ENCODE results near the gene KRT35.

KRT35 gene

DNA sequence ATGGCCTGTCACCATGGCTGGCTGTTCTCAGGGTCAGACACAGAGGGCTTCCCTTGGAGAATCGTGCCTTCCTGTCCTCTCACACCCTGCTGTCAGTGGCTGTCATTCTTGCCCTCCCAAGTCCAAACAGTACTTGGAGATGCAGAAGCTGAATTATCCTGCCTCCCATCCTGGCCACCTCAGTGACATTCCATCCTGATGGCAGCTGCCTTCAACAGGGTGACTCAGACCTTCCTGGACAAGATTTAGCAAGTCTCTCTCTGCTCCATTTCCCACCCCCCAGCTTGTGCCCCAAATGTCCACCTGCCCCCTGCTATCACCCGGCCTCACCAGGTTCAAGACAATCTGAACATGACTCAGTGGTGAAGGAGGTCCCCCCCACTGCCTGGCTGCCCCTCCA, 13.6 kb upstream of the KRT35 start:
- peak; percentile 45 for DNase-seq (ENCODE audit: low read depth)
- H3K4me3 ChIP-seq (ENCODE audit: low read length), result no peak overlapping the region
- TF ChIP-seq, protein P1, sequence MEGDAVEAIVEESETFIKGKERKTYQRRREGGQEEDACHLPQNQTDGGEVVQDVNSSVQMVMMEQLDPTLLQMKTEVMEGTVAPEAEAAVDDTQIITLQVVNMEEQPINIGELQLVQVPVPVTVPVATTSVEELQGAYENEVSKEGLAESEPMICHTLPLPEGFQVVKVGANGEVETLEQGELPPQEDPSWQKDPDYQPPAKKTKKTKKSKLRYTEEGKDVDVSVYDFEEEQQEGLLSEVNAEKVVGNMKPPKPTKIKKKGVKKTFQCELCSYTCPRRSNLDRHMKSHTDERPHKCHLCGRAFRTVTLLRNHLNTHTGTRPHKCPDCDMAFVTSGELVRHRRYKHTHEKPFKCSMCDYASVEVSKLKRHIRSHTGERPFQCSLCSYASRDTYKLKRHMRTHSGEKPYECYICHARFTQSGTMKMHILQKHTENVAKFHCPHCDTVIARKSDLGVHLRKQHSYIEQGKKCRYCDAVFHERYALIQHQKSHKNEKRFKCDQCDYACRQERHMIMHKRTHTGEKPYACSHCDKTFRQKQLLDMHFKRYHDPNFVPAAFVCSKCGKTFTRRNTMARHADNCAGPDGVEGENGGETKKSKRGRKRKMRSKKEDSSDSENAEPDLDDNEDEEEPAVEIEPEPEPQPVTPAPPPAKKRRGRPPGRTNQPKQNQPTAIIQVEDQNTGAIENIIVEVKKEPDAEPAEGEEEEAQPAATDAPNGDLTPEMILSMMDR (conservative IDR thresholded peaks at IDR 0.05; ENCODE audit: low read length), result no peak

DNA sequence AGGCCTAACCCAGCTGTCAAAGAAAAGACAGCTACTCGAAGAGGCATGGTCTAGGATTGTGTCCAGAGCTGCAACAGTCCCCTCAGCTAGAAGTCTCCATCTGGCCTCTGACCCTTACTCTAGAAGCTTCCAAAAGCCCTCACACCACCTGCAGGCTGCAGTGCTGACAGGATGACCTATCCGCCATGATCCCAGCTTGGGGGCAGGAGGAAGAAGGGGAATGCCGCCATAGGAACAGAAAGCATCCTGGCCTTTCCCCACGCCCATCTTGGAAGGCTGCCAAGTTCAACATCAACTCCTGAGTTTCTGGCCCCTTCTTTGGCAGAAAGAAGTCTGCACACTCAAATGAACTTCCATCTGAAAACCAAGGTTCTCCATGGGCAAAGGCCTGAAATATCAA, 11.8 kb upstream of the KRT35 start:
- no peak overlapping the region for H3K4me3 ChIP-seq (ENCODE audit: low read length)
- TF ChIP-seq, protein P1 (conservative IDR thresholded peaks at IDR 0.05; ENCODE audit: low read length), result no peak
- no peak for DNase-seq (ENCODE audit: low read depth)

DNA sequence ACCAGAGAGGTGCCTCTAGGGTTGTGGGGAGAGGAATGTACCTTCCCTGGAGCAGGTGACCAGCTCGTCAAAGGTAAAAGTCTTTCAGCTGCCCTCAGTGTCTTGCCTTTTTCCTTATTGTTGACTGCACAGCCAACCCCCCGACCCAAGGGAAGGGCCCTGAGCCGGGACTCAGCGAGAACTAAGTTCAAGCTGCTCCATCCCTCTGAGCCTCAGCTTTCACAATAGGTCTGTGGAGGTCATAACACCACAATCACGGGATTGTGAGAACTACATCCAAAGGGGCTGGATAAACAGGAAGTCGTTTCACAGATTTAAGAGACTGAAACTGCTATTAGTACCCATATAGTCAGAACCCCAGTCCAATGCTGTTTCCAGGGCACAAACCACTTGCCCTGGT, 11.4 kb upstream of the KRT35 start:
- peak; percentile 23 for DNase-seq (ENCODE audit: low read depth)
- TF ChIP-seq, protein P1 (conservative IDR thresholded peaks at IDR 0.05; ENCODE audit: low read length), result no peak

DNA sequence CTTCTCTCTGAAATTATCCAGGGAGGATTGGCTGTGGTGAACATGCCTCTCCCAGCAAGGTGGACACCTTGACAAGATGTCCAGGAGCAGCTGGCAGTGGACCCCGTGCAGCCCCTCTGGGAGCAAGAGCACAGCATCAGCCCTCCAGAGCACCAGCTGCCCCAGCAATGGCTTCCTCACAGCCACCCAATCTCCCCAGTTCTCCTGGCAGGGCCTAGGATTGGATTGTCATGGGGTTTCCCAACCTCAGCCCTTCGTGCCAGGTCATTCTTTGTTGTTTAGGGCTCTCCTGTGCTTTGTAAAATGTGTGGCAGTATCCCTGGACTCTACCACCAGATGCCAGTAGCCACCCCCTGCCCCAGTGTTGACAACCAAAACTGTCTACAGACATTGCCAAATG, 10.5 kb upstream of the KRT35 start:
- TF ChIP-seq, protein P1 (conservative IDR thresholded peaks at IDR 0.05; ENCODE audit: low read length), result no peak
- H3K4me3 ChIP-seq (ENCODE audit: low read length), result no peak overlapping the region
- DNase-seq (ENCODE audit: low read depth), result no peak

More for the DNA sequence above, 11.4 kb upstream of the KRT35 start:
- no peak overlapping the region for H3K4me3 ChIP-seq (ENCODE audit: low read length)

DNA sequence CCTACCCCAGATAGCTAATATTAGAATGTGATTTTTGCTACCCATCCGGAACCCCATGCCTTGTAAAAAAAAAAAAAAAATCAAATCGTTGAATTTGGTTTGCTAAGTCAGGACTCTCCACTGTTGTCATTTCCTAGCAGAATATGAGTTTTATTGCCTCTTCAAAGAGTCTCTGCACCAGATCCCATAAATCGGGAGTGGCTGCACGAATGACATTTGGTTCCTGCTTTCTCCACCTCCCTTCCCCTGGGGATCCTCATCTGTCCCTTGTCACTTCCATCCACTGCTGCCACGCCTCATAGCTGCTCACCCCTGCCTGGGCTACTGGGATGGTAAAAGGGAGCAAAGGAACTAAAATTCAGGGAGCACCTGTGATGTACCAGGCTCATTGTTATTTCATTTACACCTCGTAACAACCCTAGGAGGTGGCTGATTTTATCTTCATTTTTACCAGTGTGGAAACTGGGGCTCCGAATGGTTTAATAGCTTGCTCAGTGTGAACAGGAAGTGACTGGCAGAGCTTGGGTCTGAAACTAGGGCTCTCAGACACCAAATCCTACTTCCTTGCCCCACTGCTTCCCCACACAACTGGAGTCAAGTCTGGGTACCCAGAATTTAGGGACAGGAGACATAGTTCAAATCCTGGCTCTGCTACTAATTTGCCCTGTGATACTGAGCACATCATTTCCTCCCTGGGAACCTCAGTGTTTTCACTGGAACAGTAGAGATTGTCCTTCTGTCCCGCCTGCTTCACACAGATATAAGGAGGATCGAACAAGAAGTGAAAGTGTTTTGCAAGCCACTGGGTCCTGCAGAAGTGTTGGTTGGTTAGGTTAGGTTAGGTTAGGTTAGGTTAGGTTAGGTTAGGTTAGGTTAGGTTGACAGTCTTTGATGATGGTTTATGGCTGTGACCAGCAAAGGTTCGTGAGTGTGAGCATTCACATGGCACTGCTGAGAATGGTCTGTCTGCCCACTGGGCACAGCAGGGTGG, 9.3 kb upstream of the KRT35 start:
- TF ChIP-seq, protein P1 (conservative IDR thresholded peaks at IDR 0.05; ENCODE audit: low read length), result no peak
- DNase-seq (ENCODE audit: low read depth), result no peak
- H3K4me3 ChIP-seq (ENCODE audit: low read length), result no peak overlapping the region

DNA sequence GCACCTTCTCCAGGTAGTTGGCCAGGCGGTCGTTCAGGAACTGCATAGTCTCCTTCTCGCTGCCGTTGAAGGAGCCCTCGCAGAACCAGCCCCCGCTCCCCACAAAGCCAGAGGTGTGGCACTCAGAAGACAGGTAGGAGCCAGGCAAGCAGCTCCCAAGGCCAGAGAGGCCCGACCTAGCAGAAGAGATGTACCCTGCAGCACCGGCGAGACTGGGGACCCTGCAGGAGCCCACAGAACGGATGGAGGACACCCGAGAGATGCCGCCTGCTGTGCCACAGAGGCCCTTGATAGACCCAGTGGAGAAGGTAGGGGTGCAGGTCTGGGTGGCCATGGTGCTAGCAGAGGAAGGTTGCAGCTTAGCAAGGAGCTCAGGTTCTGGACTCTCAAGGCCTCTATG, 8.6 kb upstream of the KRT35 start, which contains the start of gene KRT36:
KRT36 (minus strand) TSS at position 380 of the 400 bp plus-strand sequence; CDS start at position 334, 46 bp downstream.
- H3K4me3 ChIP-seq (ENCODE audit: low read length), result no peak within 1 kb of the TSS
- no peak for DNase-seq (ENCODE audit: low read depth)
- TF ChIP-seq, protein P1 (conservative IDR thresholded peaks at IDR 0.05; ENCODE audit: low read length), result no peak
